HCT116 (cell line): Measurements from ENCODE around the gene SLA2. TPM values are rescaled to one million over a fixed set of nuclear protein-coding genes. Genes with fewer than 3 reads are reported as not detected.

Experiments used
- ATAC-seq: fragments of 200-7000 bp; cut with Tn5 transposase; 2 replicates; pipeline ENCODE4 v1.9.1; 2020; ENCODE audit warnings: mild to moderate bottlenecking, moderate library complexity
- BruUV-seq: library from RNA; stranded (reverse); fragments of 400-500 nt; replicated peaks from 2 replicates; lab custom pipeline; 2021; lab: Mats Ljungman, UMichigan
- CTCF ChIA-PET: fragments of 300-600 bp; sonication (Branson Sonifier 250); formaldehyde crosslinking; loops from one replicate; lab custom pipeline; 2021; ENCODE audit warnings: antibody characterized with exemption; lab: Charles Lee
- POLR2A ChIA-PET: fragments of 300-600, 350-600 bp; sonication (Branson Sonifier 250); formaldehyde crosslinking; loops from one replicate; lab custom pipeline; 2021; ENCODE audit warnings: antibody characterized with exemption; lab: Charles Lee
- RAD21 ChIA-PET, 2 experiments: fragments of 300-600 bp; sonication (Branson Sonifier 250); formaldehyde crosslinking; loops; one replicate each; lab custom pipeline; 2023; ENCODE audit warnings: low total read pairs in 2 of 2; ENCODE audit not compliant: uncharacterized antibody in 2 of 2, unreplicated experiment in 2 of 2, low non-redundant PET in 1 of 2; lab: Charles Lee
- DNase-seq: peaks from one replicate; pipeline ENCODE4 v3.0.0-alpha.2; 2010; ENCODE audit warnings: low read depth, low spot score
- H2AFZ ChIP-seq: fragments of 200-600 bp; shearing (Covaris generic), sonication (generic); 2 replicates; pipeline ENCODE4 v1.6.1; 2017; ENCODE audit warnings: low read depth, mixed run types, mixed read lengths, antibody characterized with exemption, low read length; ENCODE audit not compliant: poor library complexity, severe bottlenecking
- H3K27ac ChIP-seq: 2 replicates; pipeline ENCODE4 v1.5.1; 2012; ENCODE audit warnings: low read depth, low read length
- H3K27me3 ChIP-seq: fragments of 200-600 bp; sonication (generic); 2 replicates; pipeline ENCODE4 v1.6.1; 2016; ENCODE audit warnings: mixed run types, low read length, mixed read lengths; ENCODE audit not compliant: insufficient read depth
- H3K36me3 ChIP-seq, 2 experiments: fragments of 200-500 bp in 1 of 2; fragments of 200-600 bp in 1 of 2; sonication (Bioruptor generic) in 1 of 2; sonication (generic) in 1 of 2; 2 replicates each; pipeline versions ENCODE4 v1.5.1 to v1.6.1; 2014 to 2016; ENCODE audit warnings: low read length in 2 of 2, inconsistent platforms in 1 of 2, mixed read lengths in 1 of 2, mixed run types in 1 of 2; ENCODE audit not compliant: insufficient read depth in 2 of 2, control insufficient read depth in 1 of 2
- H3K4me1 ChIP-seq, 2 experiments: fragments of 200-600 bp in 1 of 2; sonication (generic) in 1 of 2; 2 replicates each; pipeline versions ENCODE4 v1.5.1 to v1.6.1; 2012 to 2017; ENCODE audit warnings: low read length in 2 of 2, inconsistent platforms in 1 of 2, mild to moderate bottlenecking in 1 of 2, mixed read lengths in 1 of 2, mixed run types in 1 of 2, moderate library complexity in 1 of 2; ENCODE audit not compliant: insufficient read depth in 2 of 2, control insufficient read depth in 1 of 2
- H3K4me2 ChIP-seq: fragments of 200-600 bp; sonication (generic); 2 replicates; pipeline ENCODE4 v1.6.1; 2017; ENCODE audit warnings: mixed run types, low read length, mixed read lengths
- H3K4me3 ChIP-seq, 2 experiments: fragments of 200-600 bp in 1 of 2; sonication (generic) in 1 of 2; replicated peaks in 1 of 2; 2 replicates each; pipeline ENCODE4 v1.5.1; 2011 to 2016; ENCODE audit warnings: low read length in 2 of 2, control low read depth in 1 of 2, low read depth in 1 of 2, mild to moderate bottlenecking in 1 of 2, mixed read lengths in 1 of 2, mixed run types in 1 of 2
- H3K79me2 ChIP-seq: fragments of 200-600 bp; sonication (generic); 2 replicates; pipeline ENCODE4 v1.6.1; 2017; ENCODE audit warnings: mild to moderate bottlenecking, mixed run types, low read length, moderate library complexity, mixed read lengths; ENCODE audit not compliant: insufficient read depth
- H3K9ac ChIP-seq: fragments of 200-600 bp; sonication (generic); 2 replicates; pipeline ENCODE4 v1.6.1; 2016; ENCODE audit warnings: low read length, mixed read lengths
- H3K9me2 ChIP-seq: fragments of 200-600 bp; sonication (generic), shearing (Covaris generic); 2 replicates; pipeline ENCODE4 v1.6.1; 2017; ENCODE audit warnings: mixed run types, mild to moderate bottlenecking, moderate library complexity; ENCODE audit not compliant: insufficient read depth
- H3K9me3 ChIP-seq, 2 experiments: fragments of 200-500 bp in 1 of 2; fragments of 200-600 bp in 1 of 2; sonication (Bioruptor generic) in 1 of 2; sonication (generic) in 1 of 2; 2 replicates each; pipeline ENCODE4 v1.6.1; 2014 to 2017; ENCODE audit warnings: low read length in 2 of 2, mixed read lengths in 2 of 2, inconsistent platforms in 1 of 2, low read depth in 1 of 2, mild to moderate bottlenecking in 1 of 2, mixed run types in 1 of 2, moderate library complexity in 1 of 2; ENCODE audit not compliant: control insufficient read depth in 1 of 2, insufficient read depth in 1 of 2
- H4K20me1 ChIP-seq: fragments of 200-600 bp; sonication (generic), shearing (Covaris generic); 2 replicates; pipeline ENCODE4 v1.6.1; 2017; ENCODE audit warnings: mixed run types, mild to moderate bottlenecking, moderate library complexity; ENCODE audit not compliant: insufficient read depth
- ATF3 ChIP-seq: IDR thresholded peaks from 2 replicates; pipeline ENCODE4 v1.6.1; 2012
- CBX3 ChIP-seq: IDR thresholded peaks from 2 replicates; pipeline ENCODE4 v1.6.1; 2012; ENCODE audit warnings: low read depth
- CEBPB ChIP-seq: IDR thresholded peaks from 2 replicates; pipeline ENCODE4 v1.6.1; 2012; ENCODE audit warnings: low read depth
- CTCF ChIP-seq, 3 experiments: fragments of 200-600 bp in 1 of 3; sonication (generic) in 1 of 3; IDR thresholded peaks in 2 of 3; conservative IDR thresholded peaks in 1 of 3; 2 replicates each; pipeline ENCODE4 v1.5.1; 2012 to 2017; ENCODE audit warnings: low read depth in 2 of 3, low read length in 2 of 3, antibody characterized with exemption in 1 of 3, borderline replicate concordance in 1 of 3, control low read depth in 1 of 3, mild to moderate bottlenecking in 1 of 3, mixed read lengths in 1 of 3, mixed run types in 1 of 3, moderate library complexity in 1 of 3; ENCODE audit not compliant: insufficient read depth in 1 of 3
- ELF1 ChIP-seq: IDR thresholded peaks from 2 replicates; pipeline ENCODE4 v1.6.1; 2012; ENCODE audit warnings: low read depth, borderline replicate concordance
- EZH2 ChIP-seq: fragments of 200-600 bp; sonication (generic); IDR thresholded peaks from 2 replicates; pipeline ENCODE4 v1.6.1; 2017; ENCODE audit warnings: antibody characterized with exemption, mixed run types
- EZH2phosphoT487 ChIP-seq: fragments of 200-600 bp; IDR thresholded peaks from 2 replicates; pipeline ENCODE4 v1.6.1; 2018; ENCODE audit warnings: antibody characterized with exemption, borderline replicate concordance
- MAX ChIP-seq: IDR thresholded peaks from 2 replicates; pipeline ENCODE4 v1.6.1; 2012
- POLR2A ChIP-seq: IDR thresholded peaks from 2 replicates; pipeline ENCODE4 v1.7.0; 2011; ENCODE audit warnings: borderline replicate concordance; ENCODE audit not compliant: insufficient read depth, insufficient read length; ENCODE audit errors: extremely low read depth
- POLR2AphosphoS5 ChIP-seq: IDR thresholded peaks from 2 replicates; pipeline ENCODE4 v1.6.1; 2011; ENCODE audit warnings: mild to moderate bottlenecking, low read depth, low read length, moderate library complexity
- RAD21 ChIP-seq: IDR thresholded peaks from 2 replicates; pipeline ENCODE4 v1.6.1; 2012; ENCODE audit warnings: low read depth, mild to moderate bottlenecking
- REST ChIP-seq: IDR thresholded peaks from 2 replicates; pipeline ENCODE4 v1.6.1; 2012; ENCODE audit warnings: low read depth
- TCF7L2 ChIP-seq: IDR thresholded peaks from 2 replicates; pipeline ENCODE4 v1.7.0; 2011; ENCODE audit warnings: borderline replicate concordance, inconsistent platforms; ENCODE audit not compliant: insufficient read depth, insufficient read length; ENCODE audit errors: extremely low read depth
- ZNF274 ChIP-seq: fragments of 200-500 bp; sonication (Bioruptor generic); IDR thresholded peaks from 2 replicates; pipeline ENCODE4 v1.6.1; 2014; ENCODE audit warnings: mild to moderate bottlenecking, low read depth, low read length, inconsistent platforms
- intact Hi-C: fragments of 100-400 bp; cut with micrococcal nuclease; formaldehyde crosslinking; loops from 2 replicates; pipeline ENCODE4 v1.10.0; 2022
- total RNA-seq: library from RNA; stranded (reverse); gene quantifications from one replicate; pipeline ENCODE4 v1.2.1, GENCODE V29; 2021; ENCODE audit not compliant: unreplicated experiment

Gene SLA2
- total RNA-seq, 1 experiment from 2014 or later = 0.12 TPM

- ChIA-PET POLR2A (no interaction called here), CTCF (no interaction called here), RAD21 (no interaction called here)
- Histone ChIP-seq H3K36me3 (peaks cover 4 to 9% of the 10 kb centered on the region in 2 experiments), H3K4me1 (peaks cover 2 to 11% of the 10 kb centered on the region in 2 experiments; a peak in 3 of 4 replicates), H4K20me1 (no peaks in the 10 kb centered on the region), H3K4me3 (no peak overlapping the region), H2AFZ (no peak overlapping the region), H3K27me3 (no peaks in the 10 kb centered on the region), H3K79me2 (no peaks in the 10 kb centered on the region), H3K4me2 (no peak overlapping the region), H3K9me2 (no peaks in the 10 kb centered on the region), H3K27ac (no peak overlapping the region), H3K9me3 (no peaks in the 10 kb centered on the region), H3K9ac (no peak overlapping the region)
- DNase-seq (no peak), ATAC-seq (no peak)
- intact Hi-C loops = no loop called here
- no TSS peak for BruUV-seq
- TF ChIP-seq RAD21 (no peak), MAX (no peak), ELF1 (no peak), POLR2A (no peak), POLR2AphosphoS5 (no peak), CBX3 (no peak), EZH2phosphoT487 (no peak), CEBPB (no peak), ATF3 (no peak)
Observed at GRCh38 chr20:36582322-36582721, 63.7 kb downstream of the SLA2 start.

GRCh38 chr20:36579996-36580545 lies 65.9 kb downstream of the SLA2 start:
- peaks cover 4 to 9% of the 10 kb centered on the region in 2 experiments for H3K36me3 ChIP-seq
- TF ChIP-seq REST (no peak), EZH2 (no peak), POLR2AphosphoS5 (no peak), RAD21 (no peak), CTCF (IDR thresholded peaks at IDR 0.05 in 2 of 3, conservative IDR thresholded peaks at IDR 0.05 in 1 of 3; ENCODE audit: borderline replicate concordance in 1 of 3, insufficient read depth in 1 of 3, low read depth in 2 of 3, low read length in 2 of 3) (no peak), ELF1 (no peak), ZNF274 (no peak), MAX (no peak), TCF7L2 (no peak)

More at GRCh38 chr20:36579996-36580545, 65.9 kb downstream of the SLA2 start:
- no TSS peak for BruUV-seq
- Histone ChIP-seq H3K4me1 (peaks cover 15 to 17% of the 10 kb centered on the region in 2 experiments), H3K27me3 (no peaks in the 10 kb centered on the region), H2AFZ (no peak overlapping the region), H3K9me3 (no peaks in the 10 kb centered on the region), H3K4me3 (no peak overlapping the region), H3K9me2 (no peaks in the 10 kb centered on the region), H3K9ac (no peak overlapping the region), H3K79me2 (peaks cover 14% of the 10 kb centered on the region), H3K27ac (no peak overlapping the region), H4K20me1 (no peaks in the 10 kb centered on the region), H3K4me2 (no peak overlapping the region)
- intact Hi-C loops = no loop called here
- ChIA-PET POLR2A (no interaction called here), RAD21 (no interaction called here), CTCF (no interaction called here)
- ATAC-seq = no peak
- no peak for DNase-seq
